Fibroblast of peridontal ligament (primary cell): Measurements from ENCODE around the gene DNAJB14.

Experiments
- DNase-seq: peaks from one replicate; pipeline ENCODE4 v3.0.0-alpha.2; 2010; ENCODE audit errors: extremely low read depth

The DNAJB14 gene

GRCh38 chr4:99945718-99946355 is 581 bp downstream of the DNAJB14 start:
- peak; percentile 38 for DNase-seq

- DNase-seq: no peak
These were observed 2.4 kb downstream of the DNAJB14 start for GRCh38 chr4:99943904-99944437.

- DNase-seq: no peak
These were observed 8.1 kb downstream of the DNAJB14 start for GRCh38 chr4:99938243-99938753.

- DNase-seq: peak; percentile 36
These were observed 11.5 kb downstream of the DNAJB14 start for GRCh38 chr4:99934891-99935290.

- no peak for DNase-seq
These were observed 18.9 kb downstream of the DNAJB14 start for GRCh38 chr4:99927566-99927965.

- DNase-seq: no peak
These were observed 25.2 kb downstream of the DNAJB14 start for GRCh38 chr4:99921174-99921573.

GRCh38 chr4:99918656-99919055 is 27.8 kb downstream of the DNAJB14 start:
- no peak for DNase-seq

GRCh38 chr4:99917575-99917974 is 28.8 kb downstream of the DNAJB14 start:
- no peak for DNase-seq

GRCh38 chr4:99915449-99915848 is 31.0 kb downstream of the DNAJB14 start:
- no peak for DNase-seq

- DNase-seq: no peak
These were observed 51.4 kb downstream of the DNAJB14 start for GRCh38 chr4:99894998-99895397.

GRCh38 chr4:99894161-99894997 is 52.0 kb downstream of the DNAJB14 start, which contains the start of gene LAMTOR3:
Gene LAMTOR3, minus strand, starts transcription at chr4:99894427. Its CDS starts 464 bp downstream, at chr4:99893963.
- DNase-seq: peak; percentile 87

- DNase-seq: peak; percentile 10
These were observed 52.6 kb downstream of the DNAJB14 start for GRCh38 chr4:99893839-99894160.

- no peak for DNase-seq
These were observed 53.4 kb downstream of the DNAJB14 start for GRCh38 chr4:99893029-99893428.

GRCh38 chr4:99891351-99891750 is 55.1 kb downstream of the DNAJB14 start:
- no peak for DNase-seq

GRCh38 chr4:99887837-99888236 is 58.6 kb downstream of the DNAJB14 start:
- peak; percentile 23 for DNase-seq

- peak; percentile 36 for DNase-seq
These were observed 60.3 kb downstream of the DNAJB14 start for GRCh38 chr4:99886146-99886545.

GRCh38 chr4:99885687-99886086 is 60.7 kb downstream of the DNAJB14 start:
- DNase-seq: no peak

GRCh38 chr4:99885063-99885664 is 61.3 kb downstream of the DNAJB14 start:
- peak; percentile 61 for DNase-seq

- no peak for DNase-seq
These were observed 67.0 kb downstream of the DNAJB14 start for GRCh38 chr4:99879458-99879857.

GRCh38 chr4:99878604-99879003 is 67.8 kb downstream of the DNAJB14 start:
- no peak for DNase-seq

GRCh38 chr4:99876946-99877345 is 69.5 kb downstream of the DNAJB14 start:
- no peak for DNase-seq

GRCh38 chr4:99875071-99875470 is 71.3 kb downstream of the DNAJB14 start:
- DNase-seq: no peak
